ENCODE measurements around the gene P2RY14. TPM values are rescaled to one million over a fixed set of nuclear protein-coding genes. Genes with fewer than 3 reads are reported as not detected.
"Not testable (repeated sequence)": the region's sequence is repeated elsewhere in the genome, so short reads cannot be mapped to it uniquely, and the experiment has no call there.

The P2RY14 gene
- total and polyA plus RNA-seq, 3 experiments from 2014 or later: 0.84 to 4.3 (median 1.3) TPM

- H3K9me3 ChIP-seq (ENCODE audit: low read length); H3K4me3 Mint-ChIP-seq; H3K27me3 ChIP-seq (ENCODE audit: insufficient read depth, low read length, poor library complexity, severe bottlenecking); H3K36me3 Mint-ChIP-seq; H3K36me3 ChIP-seq (ENCODE audit: insufficient read depth, low read length); H3K27ac ChIP-seq (ENCODE audit: low read depth, low read length); H3K9me3 Mint-ChIP-seq; H3K4me3 ChIP-seq (ENCODE audit: low read length); DNase-seq; POLR2A ChIA-PET; H3K27me3 Mint-ChIP-seq: not testable (repeated sequence)
- CTCF ChIA-PET: interaction anchor here (1.3 kb wide), 1 partner anchor 50 kb away, joined by 5 read pairs; no protein-coding TSS in a partner anchor
- peaks cover 24% of the 10 kb centered on the region for H3K4me1 ChIP-seq (ENCODE audit: insufficient read depth, low read length)
- Mint-ChIP-seq H3K4me1 (peaks cover 25 to 49% (median 29%) of the 10 kb centered on the region in 3 donors), H3K27ac (peak overlapping the region in 3 of 8 donors; percentile 42 to 85 (median 83))
Observed at GRCh38 chr3:151232403-151232802, 45.9 kb downstream of the P2RY14 start.

GRCh38 chr3:151230646-151231045 is 47.7 kb downstream of the P2RY14 start:
- H3K9me3 ChIP-seq (ENCODE audit: low read length): no peaks in the 10 kb centered on the region
- no peaks in the 10 kb centered on the region for H3K36me3 ChIP-seq (ENCODE audit: insufficient read depth, low read length)
- peak overlapping the region in 6 of 7 donors; percentile 2 to 69 (median 48) for H3K4me3 Mint-ChIP-seq
- H3K27me3 ChIP-seq (ENCODE audit: insufficient read depth, low read length, poor library complexity, severe bottlenecking): no peaks in the 10 kb centered on the region
- peaks cover 32 to 64% (median 35%) of the 10 kb centered on the region in 3 donors for H3K4me1 Mint-ChIP-seq
- DNase-seq: no peak
- no peak overlapping the region for H3K4me3 ChIP-seq (ENCODE audit: low read length)
- no peaks in the 10 kb centered on the region for H3K27me3 Mint-ChIP-seq
- POLR2A ChIA-PET: interaction anchor here (0.7 kb wide), 2 partner anchors 10 to 56 kb away, joined by 3 to 10 read pairs; no protein-coding TSS in a partner anchor
- H3K4me1 ChIP-seq (ENCODE audit: insufficient read depth, low read length): peaks cover 34% of the 10 kb centered on the region
- CTCF ChIA-PET: interaction anchor here (0.6 to 8.5 kb wide), 4 partner anchors 34 to 97 kb away, joined by 3 to 99 read pairs (median 28); partner anchors contain the start of gene P2RY14
- H3K36me3 Mint-ChIP-seq: no peaks in the 10 kb centered on the region
- H3K9me3 Mint-ChIP-seq: no peaks in the 10 kb centered on the region
- H3K27ac ChIP-seq (ENCODE audit: low read depth, low read length): no peak overlapping the region
- peak overlapping the region; percentile 13 to 97 (median 63) for H3K27ac Mint-ChIP-seq

- no peak for DNase-seq
- Mint-ChIP-seq H3K27me3 (peaks cover 0 to 2% of the 10 kb centered on the region in 2 donors), H3K9me3 (no peaks in the 10 kb centered on the region), H3K36me3 (no peaks in the 10 kb centered on the region), H3K4me1 (peaks cover 46 to 68% (median 46%) of the 10 kb centered on the region in 3 donors), H3K4me3 (no peak overlapping the region), H3K27ac (peak overlapping the region in 7 of 8 donors; percentile 12 to 98 (median 64))
- Histone ChIP-seq H3K27me3 (ENCODE audit: insufficient read depth, low read length, poor library complexity, severe bottlenecking) (no peaks in the 10 kb centered on the region), H3K27ac (ENCODE audit: low read depth, low read length) (no peak overlapping the region), H3K36me3 (ENCODE audit: insufficient read depth, low read length) (no peaks in the 10 kb centered on the region), H3K9me3 (ENCODE audit: low read length) (no peaks in the 10 kb centered on the region), H3K4me3 (ENCODE audit: low read length) (no peak overlapping the region), H3K4me1 (ENCODE audit: insufficient read depth, low read length) (peaks cover 34% of the 10 kb centered on the region)
- POLR2A ChIA-PET: no interaction called here
- CTCF ChIA-PET: interaction anchor here (0.8 to 8.5 kb wide), 18 partner anchors 12 to 99 kb away, joined by 3 to 99 read pairs (median 6); partner anchors contain the start of gene P2RY14
Observed at GRCh38 chr3:151228666-151229040, 49.7 kb downstream of the P2RY14 start.

- Mint-ChIP-seq H3K4me3 (peak overlapping the region in 4 of 7 donors; percentile 10 to 68 (median 36)), H3K27ac (peak overlapping the region in 7 of 8 donors; percentile 48 to 98 (median 77)), H3K4me1 (peaks cover 46 to 66% (median 46%) of the 10 kb centered on the region in 3 donors), H3K36me3 (no peaks in the 10 kb centered on the region), H3K9me3 (peaks cover 0 to under 1% (median 0%) of the 10 kb centered on the region in 5 donors), H3K27me3 (peaks cover 0 to 2% of the 10 kb centered on the region in 2 donors)
- Histone ChIP-seq H3K4me3 (ENCODE audit: low read length) (no peak overlapping the region), H3K27me3 (ENCODE audit: insufficient read depth, low read length, poor library complexity, severe bottlenecking) (no peaks in the 10 kb centered on the region), H3K27ac (ENCODE audit: low read depth, low read length) (no peak overlapping the region), H3K36me3 (ENCODE audit: insufficient read depth, low read length) (no peaks in the 10 kb centered on the region), H3K9me3 (ENCODE audit: low read length) (no peaks in the 10 kb centered on the region), H3K4me1 (ENCODE audit: insufficient read depth, low read length) (peaks cover 34% of the 10 kb centered on the region)
- ChIA-PET POLR2A (interaction anchor here (0.5 kb wide), 1 partner anchor 48 kb away, joined by 3 read pairs; no protein-coding TSS in a partner anchor), CTCF (interaction anchor here (0.6 to 8.5 kb wide), 25 partner anchors 12 to 100 kb away, joined by 3 to 99 read pairs (median 4); partner anchors contain the start of gene P2RY14)
- DNase-seq: peak; percentile 61 to 82 (median 71)
Observed at GRCh38 chr3:151227807-151228665, 50.3 kb downstream of the P2RY14 start.

- Mint-ChIP-seq H3K36me3 (peaks cover 0 to 6% (median 0%) of the 10 kb centered on the region in 3 donors), H3K4me1 (peaks cover 46 to 66% (median 46%) of the 10 kb centered on the region in 3 donors), H3K4me3 (peak overlapping the region in 5 of 7 donors; percentile 8 to 68 (median 21)), H3K27me3 (peaks cover 0 to 2% of the 10 kb centered on the region in 2 donors), H3K27ac (peak overlapping the region in 7 of 8 donors; percentile 48 to 98 (median 89)), H3K9me3 (peaks cover 0 to 6% (median 1%) of the 10 kb centered on the region in 5 donors)
- no peak for DNase-seq
- no peaks in the 10 kb centered on the region for H3K36me3 ChIP-seq (ENCODE audit: insufficient read depth, low read length)
- no peak overlapping the region for H3K27ac ChIP-seq (ENCODE audit: low read depth, low read length)
- H3K27me3 ChIP-seq (ENCODE audit: insufficient read depth, low read length, poor library complexity, severe bottlenecking): no peaks in the 10 kb centered on the region
- peaks cover 34% of the 10 kb centered on the region for H3K4me1 ChIP-seq (ENCODE audit: insufficient read depth, low read length)
- POLR2A ChIA-PET: interaction anchor here (1.1 kb wide), 1 partner anchor 24 kb away, joined by 3 read pairs; the partner anchor contains the start of gene GPR171
- H3K4me3 ChIP-seq (ENCODE audit: low read length): no peak overlapping the region
- no peaks in the 10 kb centered on the region for H3K9me3 ChIP-seq (ENCODE audit: low read length)
- CTCF ChIA-PET: interaction anchor here (0.8 to 8.5 kb wide), 18 partner anchors 10 to 100 kb away, joined by 3 to 99 read pairs (median 5); partner anchors contain the start of gene P2RY14
Observed at GRCh38 chr3:151227266-151227806, 51.0 kb downstream of the P2RY14 start.

- peaks cover 0 to 6% (median 6%) of the 10 kb centered on the region in 5 donors for H3K9me3 Mint-ChIP-seq
- H3K27ac Mint-ChIP-seq: peak overlapping the region in 5 of 8 donors; percentile 89 to 98 (median 93)
- DNase-seq: no peak
- H3K36me3 Mint-ChIP-seq: peaks cover 0 to 11% (median 0%) of the 10 kb centered on the region in 3 donors
- Histone ChIP-seq H3K27me3 (ENCODE audit: insufficient read depth, low read length, poor library complexity, severe bottlenecking) (no peaks in the 10 kb centered on the region), H3K9me3 (ENCODE audit: low read length) (no peaks in the 10 kb centered on the region), H3K27ac (ENCODE audit: low read depth, low read length) (no peak overlapping the region), H3K36me3 (ENCODE audit: insufficient read depth, low read length) (no peaks in the 10 kb centered on the region), H3K4me1 (ENCODE audit: insufficient read depth, low read length) (peaks cover 34% of the 10 kb centered on the region), H3K4me3 (ENCODE audit: low read length) (no peak overlapping the region)
- CTCF ChIA-PET: interaction anchor here (0.8 to 8.5 kb wide), 12 partner anchors 9 to 101 kb away, joined by 3 to 99 read pairs (median 6); partner anchors contain the start of gene P2RY14
- POLR2A ChIA-PET: interaction anchor here (1.1 kb wide), 1 partner anchor 24 kb away, joined by 3 read pairs; the partner anchor contains the start of gene GPR171
- peaks cover 0 to 3% of the 10 kb centered on the region in 2 donors for H3K27me3 Mint-ChIP-seq
- peaks cover 46 to 63% (median 48%) of the 10 kb centered on the region in 3 donors for H3K4me1 Mint-ChIP-seq
- H3K4me3 Mint-ChIP-seq: peak overlapping the region in 1 of 7 donors; percentile 7
Observed at GRCh38 chr3:151226825-151227224, 51.5 kb downstream of the P2RY14 start.

GRCh38 chr3:151226088-151226563 is 52.2 kb downstream of the P2RY14 start:
- Mint-ChIP-seq H3K9me3 (peaks cover 0 to 8% (median 6%) of the 10 kb centered on the region in 5 donors), H3K4me1 (peaks cover 45 to 56% (median 45%) of the 10 kb centered on the region in 3 donors), H3K4me3 (peak overlapping the region in 4 of 7 donors; percentile 21 to 63 (median 35)), H3K27ac (peak overlapping the region; percentile 61 to 98 (median 92)), H3K27me3 (peaks cover 0 to 4% of the 10 kb centered on the region in 2 donors), H3K36me3 (peaks cover 0 to 11% (median 0%) of the 10 kb centered on the region in 3 donors)
- Histone ChIP-seq H3K4me1 (ENCODE audit: insufficient read depth, low read length) (peaks cover 32% of the 10 kb centered on the region), H3K9me3 (ENCODE audit: low read length) (no peaks in the 10 kb centered on the region), H3K36me3 (ENCODE audit: insufficient read depth, low read length) (no peaks in the 10 kb centered on the region), H3K27me3 (ENCODE audit: insufficient read depth, low read length, poor library complexity, severe bottlenecking) (no peaks in the 10 kb centered on the region), H3K4me3 (ENCODE audit: low read length) (no peak overlapping the region), H3K27ac (ENCODE audit: low read depth, low read length) (no peak overlapping the region)
- POLR2A ChIA-PET: interaction anchor here (0.6 to 1.1 kb wide), 2 partner anchors 23 to 31 kb away, joined by 3 to 7 read pairs; partner anchors contain the start of gene GPR171
- CTCF ChIA-PET: interaction anchor here (1.1 to 8.5 kb wide), 7 partner anchors 9 to 61 kb away, joined by 3 to 99 read pairs (median 5); partner anchors contain the start of gene P2RY14
- DNase-seq: no peak

Data from CD8-positive, alpha-beta memory T cell (primary cell).